ENCODE results near the gene MMP12.

Gene MMP12

DNA sequence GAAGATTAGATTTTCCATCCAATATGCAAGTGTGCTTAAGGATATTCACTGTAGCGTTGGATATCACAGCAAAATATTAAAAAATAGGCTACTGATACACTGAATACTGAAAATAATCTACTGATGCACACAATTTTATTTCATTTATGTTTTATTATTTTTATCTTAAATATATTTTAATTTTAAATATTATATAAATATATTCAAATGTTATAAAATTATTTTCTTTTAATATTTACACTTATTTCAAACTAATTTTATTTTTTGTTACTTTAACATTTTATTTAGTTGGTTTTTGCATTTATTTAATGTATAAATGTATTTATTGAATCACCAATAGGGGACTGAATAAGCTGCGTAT, 43.7 kb downstream of the MMP12 start:
- Histone ChIP-seq H3K4me1 (ENCODE audit: insufficient read depth, low read length) (peaks cover 7% of the 10 kb centered on the region), H3K9ac (ENCODE audit: low read length) (no peak overlapping the region), H3K36me3 (ENCODE audit: insufficient read depth, low read length) (no peaks in the 10 kb centered on the region), H3K27me3 (ENCODE audit: control insufficient read depth in 1 of 2, insufficient read depth in 2 of 2, low read length in 2 of 2) (no peaks in the 10 kb centered on the region), H3K4me3 (ENCODE audit: low read depth in 1 of 2, low read length in 2 of 2) (peak overlapping the region in 1 of 2 donors; percentile 17), H3K27ac (ENCODE audit: low read depth, low read length) (no peak overlapping the region), H3K9me3 (ENCODE audit: low read length) (no peaks in the 10 kb centered on the region)

DNA sequence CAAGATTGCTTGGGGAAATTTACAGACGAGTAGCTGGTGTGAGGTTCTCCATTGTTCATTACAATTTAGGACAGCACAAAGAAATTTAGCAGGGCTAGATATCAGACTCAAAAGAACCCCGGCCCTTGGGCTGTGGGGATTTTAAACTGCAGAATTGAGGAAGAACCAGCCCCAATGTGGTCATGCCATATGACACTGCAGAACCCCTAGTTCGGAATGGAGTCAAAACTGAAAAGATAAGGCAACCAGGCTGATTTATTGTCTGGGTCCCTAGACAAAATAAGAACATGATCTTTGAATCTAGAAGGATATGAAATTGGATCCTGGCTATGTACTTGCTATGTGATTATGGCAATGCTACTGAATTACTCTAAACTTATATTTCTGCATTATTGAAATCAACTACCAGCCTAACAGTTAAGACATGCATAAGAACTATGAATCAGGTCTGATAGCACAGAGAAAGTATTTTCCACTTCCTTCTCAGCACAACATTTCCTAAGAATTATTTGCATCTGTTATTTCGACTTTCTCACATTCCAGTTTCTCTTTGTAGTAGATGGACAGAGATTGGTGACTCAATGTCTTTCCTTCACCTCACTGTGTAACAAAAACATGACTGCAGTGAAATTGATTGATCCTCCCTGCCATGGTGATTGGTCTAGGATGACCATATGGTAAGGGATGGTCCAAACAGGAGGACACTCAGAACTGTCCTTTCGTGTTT, 44.6 kb downstream of the MMP12 start:
- Histone ChIP-seq H3K27me3 (ENCODE audit: control insufficient read depth in 1 of 2, insufficient read depth in 2 of 2, low read length in 2 of 2) (no peaks in the 10 kb centered on the region), H3K36me3 (ENCODE audit: insufficient read depth, low read length) (no peaks in the 10 kb centered on the region), H3K9me3 (ENCODE audit: low read length) (no peaks in the 10 kb centered on the region), H3K9ac (ENCODE audit: low read length) (no peak overlapping the region), H3K4me3 (ENCODE audit: low read depth in 1 of 2, low read length in 2 of 2) (no peak overlapping the region), H3K4me1 (ENCODE audit: insufficient read depth, low read length) (no peaks in the 10 kb centered on the region), H3K27ac (ENCODE audit: low read depth, low read length) (no peak overlapping the region)

DNA sequence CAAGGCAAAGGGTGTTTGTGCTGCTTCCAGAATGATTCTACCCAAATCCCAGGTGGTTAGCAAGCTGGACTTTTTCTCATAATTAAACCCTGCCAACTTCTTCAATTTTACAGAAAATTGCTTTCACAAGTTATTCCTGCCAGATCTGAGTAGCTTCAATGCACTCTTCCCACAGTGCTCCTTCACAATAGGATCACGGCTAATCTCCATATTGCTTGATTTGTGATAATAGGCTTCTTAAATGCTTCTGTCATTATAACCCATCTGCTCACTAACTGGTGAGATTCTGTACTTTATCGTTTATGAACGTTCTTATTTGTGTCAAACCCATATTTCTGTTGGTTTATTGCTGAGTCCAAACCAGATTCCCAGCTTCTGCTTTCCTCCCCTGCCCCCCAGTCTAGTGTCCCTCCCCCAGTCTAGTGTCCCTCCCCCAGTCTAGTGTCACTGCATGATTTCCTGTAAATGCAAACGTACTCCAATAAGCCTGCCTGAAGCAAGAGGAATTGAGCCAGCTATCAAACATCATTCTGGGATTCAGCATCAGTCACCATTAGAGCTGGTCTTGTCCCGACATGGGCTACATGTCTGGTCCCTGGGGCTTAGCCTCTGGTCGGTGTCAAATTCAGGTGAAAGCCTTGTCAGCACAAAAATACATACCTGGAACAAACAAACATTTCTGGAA, 45.3 kb downstream of the MMP12 start:
- Histone ChIP-seq H3K4me1 (ENCODE audit: insufficient read depth, low read length) (no peaks in the 10 kb centered on the region), H3K9ac (ENCODE audit: low read length) (no peak overlapping the region), H3K9me3 (ENCODE audit: low read length) (no peaks in the 10 kb centered on the region), H3K4me3 (ENCODE audit: low read depth in 1 of 2, low read length in 2 of 2) (no peak overlapping the region), H3K36me3 (ENCODE audit: insufficient read depth, low read length) (no peaks in the 10 kb centered on the region), H3K27ac (ENCODE audit: low read depth, low read length) (no peak overlapping the region), H3K27me3 (ENCODE audit: control insufficient read depth in 1 of 2, insufficient read depth in 2 of 2, low read length in 2 of 2) (no peaks in the 10 kb centered on the region)

DNA sequence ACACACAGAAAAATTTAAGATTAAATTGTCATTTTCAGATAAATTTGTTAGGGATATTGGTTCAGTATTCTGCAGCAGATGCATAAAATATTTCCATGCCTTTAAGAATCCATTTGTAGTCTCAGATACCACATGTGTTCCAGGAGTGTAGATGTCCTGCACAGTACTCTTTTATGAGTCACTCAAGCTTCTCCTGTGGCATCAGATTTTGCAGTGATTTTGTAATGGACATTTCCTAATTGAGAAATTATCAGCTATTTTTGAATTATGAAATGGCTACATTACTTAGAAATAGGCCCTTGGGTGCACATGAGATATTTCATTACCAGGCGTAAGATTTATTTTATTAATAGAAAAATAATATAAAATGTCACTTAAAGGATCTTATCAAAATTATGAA, 50.2 kb downstream of the MMP12 start:
- H3K4me1 ChIP-seq (ENCODE audit: insufficient read depth, low read length): no peaks in the 10 kb centered on the region
- H3K27ac ChIP-seq (ENCODE audit: low read depth, low read length): no peak overlapping the region
- H3K4me3 ChIP-seq (ENCODE audit: low read depth in 1 of 2, low read length in 2 of 2): no peak overlapping the region
- H3K27me3 ChIP-seq (ENCODE audit: control insufficient read depth in 1 of 2, insufficient read depth in 2 of 2, low read length in 2 of 2): no peaks in the 10 kb centered on the region
- H3K9me3 ChIP-seq (ENCODE audit: low read length): no peaks in the 10 kb centered on the region
- no peak overlapping the region for H3K9ac ChIP-seq (ENCODE audit: low read length)
- no peaks in the 10 kb centered on the region for H3K36me3 ChIP-seq (ENCODE audit: insufficient read depth, low read length)

DNA sequence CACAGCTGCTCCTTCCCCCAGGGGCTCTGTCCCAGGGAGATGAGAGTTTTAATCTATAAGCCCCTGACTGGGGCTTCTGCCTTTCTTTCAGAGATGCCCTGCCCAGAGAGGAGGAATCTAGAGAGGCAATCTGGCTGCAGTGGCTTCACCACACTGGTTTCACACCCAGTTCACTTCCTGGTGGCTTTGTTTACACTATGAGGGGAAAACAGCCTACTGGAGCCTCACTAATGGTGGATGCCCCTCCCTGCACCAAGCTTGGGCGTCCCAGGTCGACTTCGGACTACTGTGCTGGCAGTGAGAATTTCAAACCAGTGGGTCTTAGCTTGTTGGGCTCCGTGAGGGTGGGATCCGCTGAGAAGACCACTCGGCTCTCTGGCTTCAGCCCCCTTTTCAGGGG, 55.3 kb downstream of the MMP12 start:
- Histone ChIP-seq H3K9ac (ENCODE audit: low read length) (no peak overlapping the region), H3K27me3 (ENCODE audit: control insufficient read depth in 1 of 2, insufficient read depth in 2 of 2, low read length in 2 of 2) (no peaks in the 10 kb centered on the region)

DNA sequence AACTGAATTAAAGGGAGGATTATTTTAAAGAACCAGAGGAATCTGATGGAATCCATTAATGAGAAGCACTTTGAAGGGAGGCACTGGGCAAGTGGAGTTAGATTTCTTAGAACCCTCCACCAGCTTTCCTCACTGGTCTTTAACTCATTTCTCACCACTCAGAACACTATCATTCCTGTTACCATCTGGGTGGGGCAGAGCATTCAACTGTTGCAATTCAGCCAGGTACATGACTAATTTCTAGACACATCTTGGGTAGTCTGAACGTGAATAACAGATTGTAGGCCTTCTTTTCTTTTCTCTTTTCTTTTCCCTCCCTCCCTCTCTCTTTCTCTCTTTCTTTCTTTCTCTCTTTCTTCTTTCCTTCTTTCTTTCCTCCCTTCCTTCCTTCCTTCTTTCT, 61.3 kb downstream of the MMP12 start:
- no peaks in the 10 kb centered on the region for H3K4me1 ChIP-seq (ENCODE audit: insufficient read depth, low read length)
- H3K27ac ChIP-seq (ENCODE audit: low read depth, low read length): no peak overlapping the region
- H3K9me3 ChIP-seq (ENCODE audit: low read length): no peaks in the 10 kb centered on the region
- no peaks in the 10 kb centered on the region for H3K36me3 ChIP-seq (ENCODE audit: insufficient read depth, low read length)
- no peak overlapping the region for H3K4me3 ChIP-seq (ENCODE audit: low read depth in 1 of 2, low read length in 2 of 2)
- H3K27me3 ChIP-seq (ENCODE audit: control insufficient read depth in 1 of 2, insufficient read depth in 2 of 2, low read length in 2 of 2): no peaks in the 10 kb centered on the region
- H3K9ac ChIP-seq (ENCODE audit: low read length): no peak overlapping the region

More for the DNA sequence above, 55.3 kb downstream of the MMP12 start:
- Histone ChIP-seq H3K27ac (ENCODE audit: low read depth, low read length) (no peak overlapping the region), H3K4me1 (ENCODE audit: insufficient read depth, low read length) (no peaks in the 10 kb centered on the region), H3K36me3 (ENCODE audit: insufficient read depth, low read length) (no peaks in the 10 kb centered on the region), H3K9me3 (ENCODE audit: low read length) (no peaks in the 10 kb centered on the region), H3K4me3 (ENCODE audit: low read depth in 1 of 2, low read length in 2 of 2) (no peak overlapping the region)
